Stomach (tissue), 9 donors: Measurements from ENCODE around the gene SCG5. TPM values are rescaled to one million over a fixed set of nuclear protein-coding genes. Genes with fewer than 3 reads are reported as not detected.
A peak's percentile ranks its signal among the peaks of the same experiment; 100 is the strongest.

ENCODE experiments used
- DNase-seq, 2 donors: peaks; one replicate each; pipeline versions ENCODE4 v3.0.0 to v3.0.0-alpha.2; 2013 to 2019
- H3K27ac ChIP-seq, 5 donors: fragments of 200-600 bp in 4 of 5; sonication (generic) in 4 of 5; one replicate each; pipeline ENCODE4 v1.5.1; 2013 to 2019; ENCODE audit warnings: mild to moderate bottlenecking in 1 of 5, moderate library complexity in 1 of 5
- H3K27me3 ChIP-seq, 3 donors: fragments of 200-600 bp; sonication (generic); one replicate each; pipeline ENCODE4 v1.5.1; 2017 to 2019; ENCODE audit warnings: mixed run types in 1 of 3
- H3K36me3 ChIP-seq, 4 donors: fragments of 200-600 bp; sonication (generic); 1 replicate in 3 of 4; 2 replicates in 1 of 4; pipeline ENCODE4 v1.5.1; 2016 to 2019
- H3K4me1 ChIP-seq, 4 donors: fragments of 200-600 bp; sonication (generic); one replicate each; pipeline ENCODE4 v1.5.1; 2016 to 2019
- H3K4me3 ChIP-seq, 4 donors: fragments of 200-600 bp; sonication (generic) in 3 of 4; one replicate each; pipeline ENCODE4 v1.5.1; 2016 to 2019; ENCODE audit warnings: mild to moderate bottlenecking in 1 of 4
- H3K9me3 ChIP-seq, 4 donors: fragments of 200-600 bp; sonication (generic); one replicate each; pipeline ENCODE4 v1.5.1; 2016 to 2019
- CTCF ChIP-seq, 7 experiments: fragments of 450-650 bp in 4 of 7; fragments of 200-600 bp in 3 of 7; sonication (generic) in 3 of 7; IDR thresholded peaks; one replicate each; pipeline ENCODE4 v1.5.1; 2016 to 2019; ENCODE audit warnings: antibody characterized with exemption in 7 of 7, control low read depth in 2 of 7, mild to moderate bottlenecking in 1 of 7
- EP300 ChIP-seq: sonication (generic); formaldehyde crosslinking; IDR thresholded peaks from one replicate; pipeline ENCODE4 v1.6.1; 2017; ENCODE audit warnings: antibody characterized with exemption
- POLR2A ChIP-seq, 4 donors: fragments of 450-650 bp; IDR thresholded peaks; one replicate each; pipeline ENCODE4 v1.6.1; 2016; ENCODE audit warnings: antibody characterized with exemption in 4 of 4, control low read depth in 2 of 4, mild to moderate bottlenecking in 1 of 4, moderate library complexity in 1 of 4
- POLR2AphosphoS5 ChIP-seq, 3 donors: sonication (generic); formaldehyde crosslinking; IDR thresholded peaks; one replicate each; pipeline ENCODE4 v1.6.1; 2016; ENCODE audit warnings: antibody characterized with exemption in 3 of 3
- WGBS, 5 donors: extraction: QIAGEN DNeasy Blood & Tissue Kit in 3 of 5; methylation state at CpG; one replicate each; pipeline versions ENCODE4 v1.1.5 to v1.1.7; 2013 to 2018; 5-methylcytosine and 5-hydroxymethylcytosine counted together
- intact Hi-C: fragments of 100-400 bp; cut with DNase I; formaldehyde crosslinking; loops from one replicate; pipeline ENCODE4 v1.15.1; 2023; ENCODE audit warnings: low total_unique reads
- polyA plus RNA-seq, 3 donors: library from polyadenylated mRNA; stranded (reverse); fragments of 200-250 nt; gene quantifications; one replicate each; pipeline ENCODE4 v1.2.3, GENCODE V29; 2013
- total RNA-seq, 5 donors: library from RNA; depleted of rRNA; stranded (reverse); fragments of >200 nt; gene quantifications; one replicate each; pipeline versions ENCODE4 v1.1.0 to v1.2.3, GENCODE V29; 2014 to 2016
- donor health status: healthy with polysubstance abuse.
- donor health status: Bipolar disorder and iron deficiency.
- donor health status: healthy.

Gene SCG5
- total and polyA plus RNA-seq, 8 donors: 1.4 to 16.5 (median 3.9) TPM; not detected in 3

DNA sequence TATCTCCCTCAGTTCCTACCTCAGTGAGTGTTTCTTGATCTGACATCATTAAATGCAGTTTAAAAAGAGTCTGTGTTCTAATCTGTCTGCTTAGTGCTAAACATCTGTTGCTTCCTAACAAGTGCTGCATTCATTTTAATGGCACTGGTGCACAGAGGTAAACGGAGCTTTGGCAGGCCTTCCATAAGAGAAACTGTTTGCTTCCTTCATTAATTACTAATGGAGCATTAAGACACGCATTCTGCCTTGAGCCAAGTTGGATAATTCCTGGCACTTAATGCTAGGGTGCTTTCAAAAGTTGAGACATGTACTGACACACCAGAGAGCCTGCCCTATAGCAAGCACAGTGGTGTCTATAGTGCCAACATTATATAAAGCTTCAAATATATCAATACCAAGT, 34.7 kb downstream of the SCG5 start:
- Histone ChIP-seq H3K36me3 (no peaks in the 10 kb centered on the region), H3K4me3 (no peak overlapping the region), H3K9me3 (no peaks in the 10 kb centered on the region), H3K4me1 (peaks cover 0 to 9% (median 4%) of the 10 kb centered on the region in 4 donors), H3K27me3 (no peaks in the 10 kb centered on the region), H3K27ac (no peak overlapping the region)
- intact Hi-C loops: no loop called here
- no peak for DNase-seq
- WGBS, 5 donors: 24 to 42% (median 32%) methylated on average over 2 of the region's 2 CpGs
- TF ChIP-seq CTCF (IDR thresholded peaks at IDR 0.05) (no peak), EP300 (no peak), POLR2A (IDR thresholded peaks at IDR 0.05) (no peak), POLR2AphosphoS5 (IDR thresholded peaks at IDR 0.05) (no peak)

- no peak overlapping the region for H3K4me3 ChIP-seq
- H3K27me3 ChIP-seq: no peaks in the 10 kb centered on the region
- TF ChIP-seq POLR2AphosphoS5 (IDR thresholded peaks at IDR 0.05) (no peak), EP300 (no peak), POLR2A (IDR thresholded peaks at IDR 0.05) (no peak), CTCF (IDR thresholded peaks at IDR 0.05) (no peak)
- intact Hi-C loops: no loop called here
- no peak overlapping the region for H3K27ac ChIP-seq
- H3K4me1 ChIP-seq: peaks cover 0 to 12% (median 5%) of the 10 kb centered on the region in 4 donors
- no peak for DNase-seq
- H3K9me3 ChIP-seq: no peaks in the 10 kb centered on the region
- no peaks in the 10 kb centered on the region for H3K36me3 ChIP-seq
- WGBS, 5 donors: 49 to 67% (median 52%) methylated on average over 5 of the region's 5 CpGs
These were observed 35.8 kb downstream of the SCG5 start for GRCh38 chr15:32677238-32677750.

DNA sequence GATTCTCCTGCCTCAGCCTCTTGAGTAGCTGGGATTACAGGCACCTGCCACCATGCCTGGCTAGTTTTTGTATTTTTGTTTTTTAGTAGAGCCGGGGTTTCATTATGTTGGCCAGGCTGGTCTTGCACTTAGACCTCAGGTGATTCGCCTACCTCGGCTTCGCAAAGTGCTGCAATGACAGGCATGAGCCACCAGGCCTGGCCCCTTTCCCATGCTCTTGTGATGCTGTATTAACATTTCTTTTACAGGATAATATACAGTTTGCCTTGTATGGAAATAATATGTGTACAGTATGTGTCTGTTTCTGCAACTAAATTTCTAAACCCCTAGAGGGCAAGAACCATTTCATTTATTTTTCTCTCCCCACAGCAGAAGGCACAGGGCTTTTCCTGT, 37.8 kb downstream of the SCG5 start:
- H3K27ac ChIP-seq: no peak overlapping the region
- no peak overlapping the region for H3K4me3 ChIP-seq
- H3K36me3 ChIP-seq: no peaks in the 10 kb centered on the region
- no peak for DNase-seq
- 86 to 96% (median 94%) methylated on average over 4 of the region's 4 CpGs for WGBS, 5 donors
- no peaks in the 10 kb centered on the region for H3K27me3 ChIP-seq
- TF ChIP-seq EP300 (no peak), CTCF (IDR thresholded peaks at IDR 0.05) (no peak), POLR2A (IDR thresholded peaks at IDR 0.05) (no peak), POLR2AphosphoS5 (IDR thresholded peaks at IDR 0.05) (no peak)
- peaks cover 0 to 18% (median 8%) of the 10 kb centered on the region in 4 donors for H3K4me1 ChIP-seq
- H3K9me3 ChIP-seq: no peaks in the 10 kb centered on the region
- intact Hi-C loops: no loop called here

DNA sequence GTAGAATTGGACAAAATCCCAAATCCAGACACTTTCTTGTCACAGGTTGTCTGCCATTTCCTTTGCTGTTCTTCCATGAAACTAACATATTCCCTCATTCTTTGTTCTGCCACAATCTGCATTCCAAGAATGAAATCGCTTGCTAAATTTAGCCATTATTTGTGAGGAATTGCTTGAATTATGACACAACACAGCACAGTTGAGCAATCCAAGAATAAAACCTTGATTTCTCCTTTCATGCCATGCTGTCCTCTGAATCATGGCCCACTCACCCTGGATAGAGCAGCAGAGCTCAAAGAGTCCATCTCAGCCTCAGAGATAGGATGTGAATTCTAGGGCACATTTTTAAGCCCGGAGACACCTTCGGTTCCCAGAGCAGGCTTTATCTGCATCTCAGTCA, 41.1 kb downstream of the SCG5 start:
- 91 to 96% (median 92%) methylated on average over 3 of the region's 3 CpGs for WGBS, 5 donors

GRCh38 chr15:32682977-32683630, 41.6 kb downstream of the SCG5 start:
- no peak overlapping the region for H3K27ac ChIP-seq
- TF ChIP-seq POLR2A (IDR thresholded peaks at IDR 0.05) (no peak), EP300 (no peak), CTCF (IDR thresholded peaks at IDR 0.05) (no peak), POLR2AphosphoS5 (IDR thresholded peaks at IDR 0.05) (no peak)
- H3K4me1 ChIP-seq: peaks cover 0 to 10% (median 4%) of the 10 kb centered on the region in 4 donors
- intact Hi-C loops: no loop called here
- H3K27me3 ChIP-seq: no peaks in the 10 kb centered on the region
- DNase-seq: no peak
- H3K36me3 ChIP-seq: no peaks in the 10 kb centered on the region
- no peak overlapping the region for H3K4me3 ChIP-seq
- no peaks in the 10 kb centered on the region for H3K9me3 ChIP-seq
- 86 to 96% (median 93%) methylated on average over 2 of the region's 2 CpGs for WGBS, 5 donors

More for the DNA sequence above, 41.1 kb downstream of the SCG5 start:
- Histone ChIP-seq H3K4me3 (no peak overlapping the region), H3K36me3 (no peaks in the 10 kb centered on the region), H3K27me3 (no peaks in the 10 kb centered on the region), H3K9me3 (no peaks in the 10 kb centered on the region), H3K4me1 (peaks cover 0 to 10% (median 4%) of the 10 kb centered on the region in 4 donors), H3K27ac (no peak overlapping the region)
- no peak for DNase-seq
- intact Hi-C loops: no loop called here
- peak in 1 of 3 donors; percentile 45 for TF ChIP-seq POLR2AphosphoS5 (IDR thresholded peaks at IDR 0.05)
- no peak for TF ChIP-seq EP300
